ENCODE measurements around the gene TMIGD3.

GRCh38 chr1:111463029-111463683 lies 40.3 kb downstream of the TMIGD3 start:
- TF ChIP-seq CTCF (IDR thresholded peaks at IDR 0.05) (no peak), POLR2A (IDR thresholded peaks at IDR 0.05) (no peak)

All from gastroesophageal sphincter (tissue), 3 donors.